OCI-LY1 (cell line): ENCODE measurements around the gene AGFG1.

ENCODE experiments used
- CTCF ChIP-seq: fragments of 200-600 bp; sonication (generic), shearing (Covaris generic); IDR thresholded peaks from 2 replicates; pipeline ENCODE4 v1.5.1; 2017; ENCODE audit warnings: mild to moderate bottlenecking, antibody characterized with exemption, low read length, moderate library complexity, mixed read lengths
- EZH2 ChIP-seq: fragments of 200-600 bp; sonication (generic), shearing (Covaris generic); IDR thresholded peaks from 2 replicates; pipeline ENCODE4 v1.8.0; 2017; ENCODE audit warnings: borderline replicate concordance, mixed run types, mild to moderate bottlenecking, antibody characterized with exemption, low read length, moderate library complexity, mixed read lengths

GRCh38 chr2:227456102-227456501 is 15.9 kb upstream of the AGFG1 start:
- no peak for TF ChIP-seq CTCF
- TF ChIP-seq EZH2, result no peak
